Common myeloid progenitor, CD34-positive (primary cell): ENCODE measurements around the gene CARD14.
"Not testable (repeated sequence)": the region's sequence is repeated elsewhere in the genome, so short reads cannot be mapped to it uniquely, and the experiment has no call there.

ENCODE experiments used
- CTCF ChIA-PET: fragments of 350-600 bp; sonication (Branson Sonifier 250); formaldehyde crosslinking; loops from one replicate; lab custom pipeline; 2021; ENCODE audit warnings: antibody characterized with exemption; lab: Charles Lee
- POLR2A ChIA-PET: fragments of 350-600 bp; sonication (Branson Sonifier 250); formaldehyde crosslinking; loops from one replicate; lab custom pipeline; 2021; ENCODE audit warnings: antibody characterized with exemption; lab: Charles Lee
- DNase-seq, 3 donors: peaks; one replicate each; pipeline versions ENCODE4 v3.0.0 to v3.0.0-alpha.2; 2013
- H3K27ac ChIP-seq, 2 experiments: 1 replicate in 1 of 2; 2 replicates in 1 of 2; pipeline ENCODE4 v1.7.0; 2013; ENCODE audit warnings: inconsistent platforms in 2 of 2, low read length in 2 of 2, mild to moderate bottlenecking in 2 of 2, low read depth in 1 of 2, moderate library complexity in 1 of 2; ENCODE audit not compliant: severe bottlenecking in 2 of 2, insufficient read depth in 1 of 2, poor library complexity in 1 of 2
- H3K27me3 ChIP-seq, 5 experiments: replicated peaks in 2 of 5; 1 replicate in 3 of 5; 2 replicates in 2 of 5; pipeline versions ENCODE4 v1.6.1 to v1.7.0; 2013; ENCODE audit warnings: low read length in 4 of 5, mild to moderate bottlenecking in 2 of 5, moderate library complexity in 2 of 5, inconsistent platforms in 1 of 5; ENCODE audit not compliant: insufficient read depth in 5 of 5, control insufficient read depth in 4 of 5
- H3K36me3 ChIP-seq, 4 experiments: 1 replicate in 2 of 4; 2 replicates in 2 of 4; pipeline versions ENCODE4 v1.6.1 to v1.7.0; 2013; ENCODE audit warnings: low read length in 3 of 4, control low read depth in 1 of 4, mild to moderate bottlenecking in 1 of 4; ENCODE audit not compliant: control insufficient read depth in 4 of 4, insufficient read depth in 4 of 4
- H3K4me1 ChIP-seq, 4 experiments: 1 replicate in 3 of 4; 2 replicates in 1 of 4; pipeline versions ENCODE4 v1.6.1 to v1.7.1; 2013; ENCODE audit warnings: low read length in 3 of 4, mild to moderate bottlenecking in 3 of 4, control low read depth in 1 of 4, inconsistent platforms in 1 of 4, moderate library complexity in 1 of 4; ENCODE audit not compliant: control insufficient read depth in 4 of 4, insufficient read depth in 4 of 4; ENCODE audit errors: control extremely low read depth in 1 of 4
- H3K4me3 ChIP-seq, 7 experiments: 1 replicate in 4 of 7; 2 replicates in 3 of 7; pipeline versions ENCODE4 v1.5.1 to v1.7.0; 2013; ENCODE audit warnings: mild to moderate bottlenecking in 7 of 7, low read length in 6 of 7, moderate library complexity in 6 of 7, inconsistent platforms in 2 of 7, low read depth in 2 of 7, control low read depth in 1 of 7; ENCODE audit not compliant: insufficient read depth in 4 of 7, control insufficient read depth in 1 of 7; ENCODE audit errors: extremely low read depth in 1 of 7
- H3K9me3 ChIP-seq, 5 experiments: 1 replicate in 4 of 5; 2 replicates in 1 of 5; pipeline versions ENCODE4 v1.6.1 to v1.7.1; 2013; ENCODE audit warnings: low read length in 4 of 5, mild to moderate bottlenecking in 2 of 5, inconsistent platforms in 1 of 5, low read depth in 1 of 5, moderate library complexity in 1 of 5; ENCODE audit not compliant: control insufficient read depth in 4 of 5, insufficient read depth in 2 of 5; ENCODE audit errors: control extremely low read depth in 1 of 5
- WGBS: methylation state at CpG from one replicate; pipeline ENCODE4 v1.1.5; 2013; ENCODE audit not compliant: insufficient coverage; 5-methylcytosine and 5-hydroxymethylcytosine counted together

Gene CARD14

GRCh38 chr17:80199295-80199694, 29.5 kb downstream of the CARD14 start:
- CTCF ChIA-PET = interaction anchor here (0.6 to 0.9 kb wide), 2 partner anchors 12 to 67 kb away, joined by 3 read pairs; no protein-coding TSS in a partner anchor
- 94% methylated on average over 4 of the region's 6 CpGs for WGBS
- DNase-seq, H3K27ac ChIP-seq, H3K4me1 ChIP-seq, H3K4me3 ChIP-seq, H3K36me3 ChIP-seq, POLR2A ChIA-PET, H3K9me3 ChIP-seq: not testable (repeated sequence)
- H3K27me3 ChIP-seq = peaks cover 0 to 13% (median 0%) of the 10 kb centered on the region in 5 experiments

DNA sequence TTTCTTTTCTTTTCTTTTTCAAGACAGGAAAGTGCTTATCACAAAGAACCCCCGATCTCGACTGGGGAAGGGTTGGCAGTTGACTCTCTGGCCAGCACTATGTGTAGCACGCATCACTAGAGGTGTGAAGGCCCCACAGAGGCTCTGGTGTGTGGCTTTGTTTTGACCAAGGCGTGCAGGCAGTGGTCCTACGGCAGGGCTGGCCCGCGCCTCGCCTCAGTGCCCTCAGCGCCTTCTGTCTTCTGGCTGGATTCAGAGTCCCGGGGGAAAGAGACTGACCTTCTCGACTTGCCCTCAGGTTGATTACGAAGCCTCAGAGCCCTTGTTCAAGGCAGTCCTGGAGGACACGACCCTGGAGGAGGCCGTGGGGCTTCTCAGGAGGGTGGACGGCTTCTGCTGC, 31.6 kb downstream of the CARD14 start:
- WGBS = 98% methylated on average over 15 of the region's 15 CpGs
- no peak overlapping the region for H3K4me3 ChIP-seq
- H3K4me1 ChIP-seq = no peaks in the 10 kb centered on the region
- no peak overlapping the region for H3K27ac ChIP-seq
- ChIA-PET POLR2A (no interaction called here), CTCF (interaction anchor here (0.7 to 1.6 kb wide), 5 partner anchors 9 to 51 kb away, joined by 3 to 4 read pairs (median 3); no protein-coding TSS in a partner anchor)
- peaks cover 0 to 12% (median 0%) of the 10 kb centered on the region in 5 experiments for H3K27me3 ChIP-seq
- H3K9me3 ChIP-seq = no peaks in the 10 kb centered on the region
- H3K36me3 ChIP-seq = no peaks in the 10 kb centered on the region
- no peak for DNase-seq

GRCh38 chr17:80202197-80202596, 32.4 kb downstream of the CARD14 start:
- Histone ChIP-seq H3K27ac (no peak overlapping the region), H3K4me3 (no peak overlapping the region), H3K36me3 (no peaks in the 10 kb centered on the region), H3K4me1 (no peaks in the 10 kb centered on the region), H3K27me3 (peaks cover 0 to 12% (median 0%) of the 10 kb centered on the region in 5 experiments), H3K9me3 (no peaks in the 10 kb centered on the region)
- ChIA-PET POLR2A (no interaction called here), CTCF (interaction anchor here (0.9 to 1.3 kb wide), 4 partner anchors 10 to 50 kb away, joined by 3 to 4 read pairs (median 3); no protein-coding TSS in a partner anchor)
- no peak for DNase-seq
- 94% methylated on average over 16 of the region's 17 CpGs for WGBS

DNA sequence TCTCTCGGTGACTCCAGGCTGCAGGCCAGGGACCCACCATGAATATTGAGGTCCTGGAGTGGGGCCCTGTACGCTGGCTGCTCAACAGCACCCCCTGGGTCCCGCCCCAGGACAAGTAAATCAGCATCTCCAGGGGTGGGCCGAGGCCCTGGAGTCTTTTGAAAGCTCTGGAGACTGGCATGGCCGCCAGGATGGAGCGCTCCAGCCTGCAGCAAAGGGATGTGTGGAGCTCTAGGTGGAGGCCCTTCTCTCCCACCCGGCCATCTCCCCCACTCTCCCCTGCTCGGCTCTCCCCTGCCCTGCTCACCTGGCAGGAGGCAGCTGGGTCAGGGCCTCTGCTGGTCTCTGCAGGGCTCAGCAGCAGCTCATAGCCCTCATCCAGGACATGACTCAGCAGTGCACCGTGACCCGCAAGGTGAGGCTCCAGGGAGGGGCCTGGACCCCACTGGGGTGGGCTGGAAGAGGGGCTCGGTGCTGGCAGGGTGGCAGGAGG, 33.7 kb downstream of the CARD14 start:
- H3K27ac ChIP-seq = no peak overlapping the region
- ChIA-PET CTCF (interaction anchor here (1.1 to 1.6 kb wide), 3 partner anchors 10 to 37 kb away, joined by 3 to 4 read pairs (median 3); no protein-coding TSS in a partner anchor), POLR2A (no interaction called here)
- peaks cover 0 to 9% (median 0%) of the 10 kb centered on the region in 5 experiments for H3K27me3 ChIP-seq
- WGBS = 90% methylated on average over 8 of the region's 11 CpGs
- H3K4me3 ChIP-seq = no peak overlapping the region
- H3K9me3 ChIP-seq = no peaks in the 10 kb centered on the region
- H3K4me1 ChIP-seq = no peaks in the 10 kb centered on the region
- H3K36me3 ChIP-seq = no peaks in the 10 kb centered on the region
- DNase-seq = no peak

DNA sequence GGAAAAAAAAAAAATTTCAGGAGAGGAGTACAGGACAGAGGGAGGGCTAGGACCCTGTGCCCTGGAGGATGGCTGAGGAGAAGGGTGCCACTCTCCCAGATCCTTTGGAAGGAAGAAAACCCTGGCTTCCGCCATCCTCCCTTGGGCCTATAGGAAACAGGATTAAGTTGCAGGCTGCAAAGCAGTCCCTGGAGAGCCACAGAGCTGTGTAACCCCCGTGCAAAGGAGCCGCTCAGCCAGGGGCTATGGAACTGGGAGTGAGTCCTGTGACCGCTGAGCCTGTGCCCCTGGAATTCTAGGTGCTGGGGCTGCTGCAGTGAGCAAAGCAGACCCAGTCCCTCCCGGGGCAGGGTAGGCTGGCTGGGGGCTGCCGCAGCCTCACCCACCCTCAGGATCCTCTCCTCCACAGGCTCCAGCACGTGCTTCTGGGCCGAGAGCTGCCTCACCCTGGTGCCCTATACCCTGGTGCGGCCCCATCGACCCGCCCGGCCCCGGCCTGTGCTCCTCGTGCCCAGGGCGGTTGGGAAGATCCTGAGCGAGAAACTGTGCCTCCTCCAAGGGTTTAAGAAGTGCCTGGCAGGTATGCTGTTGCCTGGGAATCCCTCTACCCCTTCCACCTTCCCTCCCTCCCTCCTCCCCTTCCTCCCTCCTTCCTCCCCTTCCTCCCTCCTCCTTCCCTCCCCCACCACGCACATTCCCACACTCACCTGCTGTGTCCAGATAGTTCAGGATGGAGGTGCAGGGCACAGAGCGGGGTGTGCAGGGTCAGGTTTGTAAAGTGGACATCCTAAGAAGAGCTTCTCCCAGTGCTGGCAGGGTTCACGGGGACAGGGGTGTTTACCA, 35.0 kb downstream of the CARD14 start:
- Histone ChIP-seq H3K9me3 (no peaks in the 10 kb centered on the region), H3K4me1 (no peaks in the 10 kb centered on the region), H3K27me3 (peaks cover 0 to 20% (median 0%) of the 10 kb centered on the region in 5 experiments), H3K27ac (no peak overlapping the region), H3K4me3 (no peak overlapping the region), H3K36me3 (no peaks in the 10 kb centered on the region)
- ChIA-PET CTCF (interaction anchor here (3.5 kb wide), 1 partner anchor 8 kb away, joined by 13 read pairs; no protein-coding TSS in a partner anchor), POLR2A (no interaction called here)
- DNase-seq = no peak
- 93% methylated on average over 14 of the region's 19 CpGs for WGBS

GRCh38 chr17:80205811-80206210, 36.0 kb downstream of the CARD14 start:
- Histone ChIP-seq H3K27me3 (peaks cover 0 to 25% (median 0%) of the 10 kb centered on the region in 5 experiments), H3K4me3 (no peak overlapping the region), H3K4me1 (no peaks in the 10 kb centered on the region), H3K36me3 (no peaks in the 10 kb centered on the region), H3K9me3 (no peaks in the 10 kb centered on the region), H3K27ac (no peak overlapping the region)
- 95% methylated on average over 13 of the region's 13 CpGs for WGBS
- no peak for DNase-seq
- ChIA-PET POLR2A (interaction anchor here (0.9 kb wide), 1 partner anchor 14 kb away, joined by 3 read pairs; no protein-coding TSS in a partner anchor), CTCF (interaction anchor here (3.5 kb wide), 1 partner anchor 9 kb away, joined by 13 read pairs; no protein-coding TSS in a partner anchor)
